ENCODE results near the gene AKR1D1. TPM values are rescaled to one million over a fixed set of nuclear protein-coding genes. Genes with fewer than 3 reads are reported as not detected.

AKR1D1 gene
- total and polyA plus RNA-seq, 10 of the 15 experiments (the other 5 are each of a cell fraction or from before 2014, with no cell fraction given) = 0.09 to 0.34 TPM; not detected in 8

DNA sequence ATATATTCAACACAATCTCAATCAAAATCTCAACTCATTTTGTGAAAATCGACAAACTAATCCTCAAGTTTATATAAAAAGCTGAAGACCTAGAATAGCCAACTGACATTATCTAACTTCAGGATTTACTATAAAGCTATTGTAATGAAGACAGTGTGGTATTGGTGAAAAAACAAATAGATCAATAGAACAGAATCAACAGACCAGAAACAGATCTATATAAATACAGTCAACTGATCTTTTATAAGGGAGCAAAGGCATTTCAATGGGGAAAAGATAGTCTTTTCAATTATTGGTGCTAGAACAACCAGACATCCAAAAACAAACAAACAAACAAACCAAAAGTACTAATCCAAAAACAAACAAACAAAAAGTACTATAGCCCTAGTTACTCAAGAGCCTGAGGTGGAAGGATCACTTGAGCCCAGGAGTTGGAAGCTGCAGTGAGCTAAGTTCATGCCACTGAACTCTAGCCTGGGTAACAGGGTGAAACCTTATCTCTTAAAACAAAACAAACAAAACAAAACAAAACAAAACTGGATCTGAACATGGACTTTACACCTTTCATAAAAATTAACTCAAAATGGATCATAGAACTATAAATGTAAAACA lies 26.6 kb upstream of the AKR1D1 start:
- no peaks in the 10 kb centered on the region for H3K9me3 ChIP-seq (replicated peaks; ENCODE audit: control insufficient read depth, insufficient read depth, low read length)
- H3K27me3 ChIP-seq (replicated peaks in 1 of 2; ENCODE audit: control insufficient read depth in 2 of 2, insufficient read depth in 2 of 2, low read length in 1 of 2) = no peaks in the 10 kb centered on the region
- ATAC-seq (no peak), DNase-seq (ENCODE audit: low read depth, low spot score) (no peak), FAIRE-seq (no peak)
- ChIA-PET CTCF (no interaction called here), SMC1A (ENCODE audit: uncharacterized antibody, unreplicated experiment) (interaction anchor here (0.6 to 1.2 kb wide), 4 partner anchors 10 to 36 kb away, joined by 3 to 4 read pairs (median 3); no protein-coding TSS in a partner anchor), RAD21 (ENCODE audit: unreplicated experiment) (no interaction called here), POLR2A (no interaction called here)
- no TSS peak for BruUV-seq (replicated peaks)
- no peak overlapping the region for H3K27ac ChIP-seq (ENCODE audit: control insufficient read depth, insufficient read depth)
- no peaks in the 10 kb centered on the region for H3K4me1 ChIP-seq (ENCODE audit: control insufficient read depth, insufficient read depth, low read length)
- H3K9ac ChIP-seq (ENCODE audit: control insufficient read depth, insufficient read depth, low read length) = no peak overlapping the region
- no peak overlapping the region for H3K4me2 ChIP-seq (ENCODE audit: control insufficient read depth, insufficient read depth)
- H3K79me2 ChIP-seq (ENCODE audit: control insufficient read depth, insufficient read depth, low read length) = no peaks in the 10 kb centered on the region
- TF ChIP-seq CREB1 (IDR thresholded peaks at IDR 0.05; ENCODE audit: low read depth) (no peak), ZNF217 (IDR thresholded peaks at IDR 0.05) (no peak), FOXK2 (IDR thresholded peaks at IDR 0.05) (no peak), SREBF2 (IDR thresholded peaks at IDR 0.05; ENCODE audit: low read length) (no peak), RB1 (IDR thresholded peaks at IDR 0.05; ENCODE audit: borderline replicate concordance) (no peak), IKZF2 (IDR thresholded peaks at IDR 0.05) (no peak), CHD2 (IDR thresholded peaks at IDR 0.05; ENCODE audit: borderline replicate concordance, low read depth, low read length) (no peak), ZNF24 (IDR thresholded peaks at IDR 0.05) (no peak), ZNF274 (IDR thresholded peaks at IDR 0.05; ENCODE audit: insufficient read depth, insufficient read length) (no peak), ZZZ3 (IDR thresholded peaks at IDR 0.05; ENCODE audit: control insufficient read depth, insufficient read length, low read depth) (no peak), POLR2A (IDR thresholded peaks at IDR 0.05; ENCODE audit: low read depth, low read length) (no peak), NR2F1 (conservative IDR thresholded peaks at IDR 0.05) (no peak)
- TF ChIP-seq, protein P1, sequence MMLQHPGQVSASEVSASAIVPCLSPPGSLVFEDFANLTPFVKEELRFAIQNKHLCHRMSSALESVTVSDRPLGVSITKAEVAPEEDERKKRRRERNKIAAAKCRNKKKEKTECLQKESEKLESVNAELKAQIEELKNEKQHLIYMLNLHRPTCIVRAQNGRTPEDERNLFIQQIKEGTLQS (IDR thresholded peaks at IDR 0.05; ENCODE audit: borderline replicate concordance, extremely low read depth, low read depth, low read length) = no peak
- TF ChIP-seq, protein P2, sequence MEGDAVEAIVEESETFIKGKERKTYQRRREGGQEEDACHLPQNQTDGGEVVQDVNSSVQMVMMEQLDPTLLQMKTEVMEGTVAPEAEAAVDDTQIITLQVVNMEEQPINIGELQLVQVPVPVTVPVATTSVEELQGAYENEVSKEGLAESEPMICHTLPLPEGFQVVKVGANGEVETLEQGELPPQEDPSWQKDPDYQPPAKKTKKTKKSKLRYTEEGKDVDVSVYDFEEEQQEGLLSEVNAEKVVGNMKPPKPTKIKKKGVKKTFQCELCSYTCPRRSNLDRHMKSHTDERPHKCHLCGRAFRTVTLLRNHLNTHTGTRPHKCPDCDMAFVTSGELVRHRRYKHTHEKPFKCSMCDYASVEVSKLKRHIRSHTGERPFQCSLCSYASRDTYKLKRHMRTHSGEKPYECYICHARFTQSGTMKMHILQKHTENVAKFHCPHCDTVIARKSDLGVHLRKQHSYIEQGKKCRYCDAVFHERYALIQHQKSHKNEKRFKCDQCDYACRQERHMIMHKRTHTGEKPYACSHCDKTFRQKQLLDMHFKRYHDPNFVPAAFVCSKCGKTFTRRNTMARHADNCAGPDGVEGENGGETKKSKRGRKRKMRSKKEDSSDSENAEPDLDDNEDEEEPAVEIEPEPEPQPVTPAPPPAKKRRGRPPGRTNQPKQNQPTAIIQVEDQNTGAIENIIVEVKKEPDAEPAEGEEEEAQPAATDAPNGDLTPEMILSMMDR (IDR thresholded peaks at IDR 0.05 in 2 of 3, conservative IDR thresholded peaks at IDR 0.05 in 1 of 3; ENCODE audit: control insufficient read depth in 2 of 3, extremely low read depth in 1 of 3, insufficient read depth in 1 of 3, low read depth in 3 of 3, low read length in 3 of 3) = no peak
- no peaks in the 10 kb centered on the region for H3K36me3 ChIP-seq (ENCODE audit: control insufficient read depth in 2 of 2, insufficient read depth in 2 of 2, low read length in 1 of 2)
- in situ Hi-C loops (cut with MboI) (no loop called here), intact Hi-C loops (cut with micrococcal nuclease; ENCODE audit: unreplicated experiment) (no loop called here)
- 57% methylated on average over 1 of the region's 1 CpG for WGBS (ENCODE audit: insufficient coverage, insufficient replicate concordance, low lambda C conversion rate, missing lambda C conversion rate)
- H4K20me1 ChIP-seq (ENCODE audit: control insufficient read depth, insufficient read depth) = no peaks in the 10 kb centered on the region
- H2AFZ ChIP-seq (ENCODE audit: control insufficient read depth, low read depth, low read length) = no peak overlapping the region
- H3K4me3 ChIP-seq = no peak overlapping the region

Data from GM12878 (cell line).